ENCODE measurements around the gene KIDINS220.

GRCh38 chr2:8860239-8860638 is 22.8 kb upstream of the KIDINS220 start:
- TF ChIP-seq CTCF (IDR thresholded peaks at IDR 0.05; ENCODE audit: borderline replicate concordance, extremely low read depth, low read length, poor library complexity, severe bottlenecking) = no peak
- TF ChIP-seq EZH2 (IDR thresholded peaks at IDR 0.05; ENCODE audit: borderline replicate concordance, low read depth, low read length, severe bottlenecking) = no peak
